IPS-18c (cell line): ENCODE results near the gene DHX34.
"Not testable (repeated sequence)": the region's sequence is repeated elsewhere in the genome, so short reads cannot be mapped to it uniquely, and the experiment has no call there.

Source experiments
- H3K4me3 ChIP-seq: 2 replicates; pipeline ENCODE4 v1.7.0; 2013; ENCODE audit warnings: low read depth, mild to moderate bottlenecking, low read length, moderate library complexity; ENCODE audit not compliant: insufficient read depth
- H3K9me3 ChIP-seq: one replicate; pipeline ENCODE4 v1.6.1; 2013; ENCODE audit warnings: mild to moderate bottlenecking, low read length, moderate library complexity; ENCODE audit not compliant: control insufficient read depth, insufficient read depth

Gene DHX34

GRCh38 chr19:47348819-47349795 is at the start of gene DHX34:
Gene DHX34 (plus strand): TSS chr19:47349315. CDS start chr19:47353031, 3,716 bp downstream.
- Histone ChIP-seq H3K9me3 (no peaks in the 10 kb centered on the region), H3K4me3 (peak within 1 kb of the TSS; percentile 98)

- H3K9me3 ChIP-seq, result not testable (repeated sequence)
Measured at GRCh38 chr19:47300867-47301266, 48.2 kb upstream of the DHX34 start.

GRCh38 chr19:47302249-47302648 is 46.9 kb upstream of the DHX34 start:
- Histone ChIP-seq H3K9me3 (peaks cover 2% of the 10 kb centered on the region), H3K4me3 (no peak overlapping the region)

More at GRCh38 chr19:47300867-47301266, 48.2 kb upstream of the DHX34 start:
- H3K4me3 ChIP-seq, result not testable (repeated sequence)

GRCh38 chr19:47303966-47304365 is 45.1 kb upstream of the DHX34 start:
- H3K9me3 ChIP-seq, result peaks cover 2% of the 10 kb centered on the region
- no peak overlapping the region for H3K4me3 ChIP-seq

GRCh38 chr19:47305309-47305751 is 43.8 kb upstream of the DHX34 start:
- Histone ChIP-seq H3K4me3 (no peak overlapping the region), H3K9me3 (peaks cover 2% of the 10 kb centered on the region)

- Histone ChIP-seq H3K9me3 (peaks cover 2% of the 10 kb centered on the region), H3K4me3 (no peak overlapping the region)
Measured at GRCh38 chr19:47306303-47306702, 42.8 kb upstream of the DHX34 start.

GRCh38 chr19:47309038-47309437 is 40.1 kb upstream of the DHX34 start:
- no peak overlapping the region for H3K4me3 ChIP-seq
- peaks cover 2% of the 10 kb centered on the region for H3K9me3 ChIP-seq

GRCh38 chr19:47309608-47310007 is 39.5 kb upstream of the DHX34 start, which contains the start of gene C5AR1:
Gene C5AR1 (plus strand): TSS chr19:47309861. CDS start chr19:47309896, 35 bp downstream.
- no peaks in the 10 kb centered on the region for H3K9me3 ChIP-seq
- no peak within 1 kb of the TSS for H3K4me3 ChIP-seq

- Histone ChIP-seq H3K4me3 (no peak overlapping the region), H3K9me3 (no peaks in the 10 kb centered on the region)
Measured at GRCh38 chr19:47310323-47310722, 38.8 kb upstream of the DHX34 start.

GRCh38 chr19:47310819-47311218 is 38.3 kb upstream of the DHX34 start:
- H3K4me3 ChIP-seq, result no peak overlapping the region
- no peaks in the 10 kb centered on the region for H3K9me3 ChIP-seq

GRCh38 chr19:47312366-47313006 is 36.6 kb upstream of the DHX34 start:
- Histone ChIP-seq H3K9me3 (no peaks in the 10 kb centered on the region), H3K4me3 (no peak overlapping the region)

GRCh38 chr19:47313754-47314295 is 35.3 kb upstream of the DHX34 start:
- H3K4me3 ChIP-seq, result no peak overlapping the region
- no peaks in the 10 kb centered on the region for H3K9me3 ChIP-seq

GRCh38 chr19:47315125-47315821 is 33.8 kb upstream of the DHX34 start:
- Histone ChIP-seq H3K4me3 (no peak overlapping the region), H3K9me3 (no peaks in the 10 kb centered on the region)

- no peaks in the 10 kb centered on the region for H3K9me3 ChIP-seq
- no peak overlapping the region for H3K4me3 ChIP-seq
Measured at GRCh38 chr19:47316513-47316912, 32.6 kb upstream of the DHX34 start.

GRCh38 chr19:47319923-47320871 is 28.9 kb upstream of the DHX34 start:
- Histone ChIP-seq H3K4me3 (no peak overlapping the region), H3K9me3 (no peaks in the 10 kb centered on the region)

- Histone ChIP-seq H3K4me3 (no peak overlapping the region), H3K9me3 (no peaks in the 10 kb centered on the region)
Measured at GRCh38 chr19:47321630-47322029, 27.5 kb upstream of the DHX34 start.
